GM23248 (cell line): ENCODE measurements around the gene RRAS2.
"Not testable (repeated sequence)": the region's sequence is repeated elsewhere in the genome, so short reads cannot be mapped to it uniquely, and the experiment has no call there.

ENCODE experiments used
- EZH2 ChIP-seq: fragments of 200-600 bp; sonication (generic); IDR thresholded peaks from 2 replicates; pipeline ENCODE4 v1.6.1; 2018; ENCODE audit warnings: antibody characterized with exemption, mild to moderate bottlenecking; ENCODE audit not compliant: insufficient read depth, poor library complexity, severe bottlenecking
- EZH2phosphoT487 ChIP-seq: fragments of 200-600 bp; sonication (generic); IDR thresholded peaks from 2 replicates; pipeline ENCODE4 v1.6.1; 2018; ENCODE audit warnings: antibody characterized with exemption, moderate library complexity, mild to moderate bottlenecking, low read depth; ENCODE audit not compliant: insufficient read depth

DNA sequence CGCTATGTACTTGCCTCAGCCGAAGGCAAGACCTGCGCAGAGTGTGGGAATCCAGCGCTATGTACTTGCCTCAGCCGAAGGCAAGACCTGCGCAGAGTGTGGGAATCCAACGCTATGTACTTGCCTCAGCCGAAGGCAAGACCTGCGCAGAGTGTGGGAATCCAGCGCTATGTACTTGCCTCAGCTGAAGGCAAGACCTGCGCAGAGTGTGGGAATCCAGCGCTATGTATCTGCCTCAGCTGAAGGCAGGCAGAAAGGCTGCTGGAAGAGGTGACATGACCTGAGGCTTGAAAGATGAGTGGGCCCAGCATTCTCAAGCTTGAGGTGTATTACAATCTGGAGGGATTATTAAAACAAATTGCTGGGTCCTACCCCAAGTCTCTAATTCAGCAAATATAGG, 106.5 kb downstream of the RRAS2 start:
- TF ChIP-seq EZH2, EZH2phosphoT487: not testable (repeated sequence)
